K562 (cell line): Measurements from ENCODE around the gene HHATL.

Experiments
- CTCF ChIP-seq, 3 experiments: IDR thresholded peaks in 2 of 3; conservative IDR thresholded peaks in 1 of 3; 2 replicates each; pipeline ENCODE4 v1.5.1; 2011 to 2012; ENCODE audit warnings: low read length in 3 of 3, mild to moderate bottlenecking in 3 of 3, control low read depth in 2 of 3, improper control_type of control experiment in 1 of 3, inconsistent platforms in 1 of 3, low read depth in 1 of 3, mixed read lengths in 1 of 3, moderate library complexity in 1 of 3; ENCODE audit not compliant: insufficient read depth in 2 of 3
- HIVEP1 ChIP-seq: fragments of 250-450 bp; sonication (Bioruptor Pico); IDR thresholded peaks from 2 replicates; pipeline ENCODE4 v1.4.0; 2020; ENCODE audit warnings: mild to moderate bottlenecking
- HNRNPLL ChIP-seq: fragments of 200-400 bp; formaldehyde crosslinking; IDR thresholded peaks from 2 replicates; pipeline ENCODE4 v1.6.1; 2017; ENCODE audit warnings: low read length, low read depth, mild to moderate bottlenecking; ENCODE audit not compliant: poor library complexity, severe bottlenecking
- KLF16 ChIP-seq: IDR thresholded peaks from 2 replicates; pipeline ENCODE4 v1.6.1; 2016; ENCODE audit warnings: antibody characterized with exemption
- MEF2D ChIP-seq: conservative IDR thresholded peaks from 2 replicates; pipeline ENCODE4 v1.6.1; 2016; ENCODE audit warnings: low read depth, missing genetic modification characterization, missing compliant biosample characterization
- PHF21A ChIP-seq: fragments of 450-650 bp; IDR thresholded peaks from 2 replicates; pipeline ENCODE4 v1.6.1; 2017; ENCODE audit warnings: low read depth, borderline replicate concordance
- SREBF1 ChIP-seq: fragments of 150-350 bp; IDR thresholded peaks from 2 replicates; pipeline ENCODE4 v1.6.1; 2014; ENCODE audit warnings: antibody characterized with exemption, low read depth, low read length, borderline replicate concordance
- TCF7L2 ChIP-seq: fragments of 150-350 bp; IDR thresholded peaks from 2 replicates; pipeline ENCODE4 v1.6.1; 2016; ENCODE audit warnings: low read depth, mild to moderate bottlenecking, low read length, moderate library complexity
- ZNF24 ChIP-seq: fragments of 450-650 bp; IDR thresholded peaks from 2 replicates; pipeline ENCODE4 v1.6.1; 2016
- ZNF263 ChIP-seq: sonication (generic); formaldehyde crosslinking; IDR thresholded peaks from 2 replicates; pipeline ENCODE4 v1.8.0; 2022; ENCODE audit warnings: mild to moderate bottlenecking, missing genetic modification reagents, borderline replicate concordance
- ZNF436 ChIP-seq: fragments of 250-450, 450-650 bp; sonication (Bioruptor Pico); formaldehyde crosslinking; IDR thresholded peaks from 2 replicates; pipeline ENCODE4 v1.7.0; 2020; ENCODE audit warnings: mild to moderate bottlenecking

DNA sequence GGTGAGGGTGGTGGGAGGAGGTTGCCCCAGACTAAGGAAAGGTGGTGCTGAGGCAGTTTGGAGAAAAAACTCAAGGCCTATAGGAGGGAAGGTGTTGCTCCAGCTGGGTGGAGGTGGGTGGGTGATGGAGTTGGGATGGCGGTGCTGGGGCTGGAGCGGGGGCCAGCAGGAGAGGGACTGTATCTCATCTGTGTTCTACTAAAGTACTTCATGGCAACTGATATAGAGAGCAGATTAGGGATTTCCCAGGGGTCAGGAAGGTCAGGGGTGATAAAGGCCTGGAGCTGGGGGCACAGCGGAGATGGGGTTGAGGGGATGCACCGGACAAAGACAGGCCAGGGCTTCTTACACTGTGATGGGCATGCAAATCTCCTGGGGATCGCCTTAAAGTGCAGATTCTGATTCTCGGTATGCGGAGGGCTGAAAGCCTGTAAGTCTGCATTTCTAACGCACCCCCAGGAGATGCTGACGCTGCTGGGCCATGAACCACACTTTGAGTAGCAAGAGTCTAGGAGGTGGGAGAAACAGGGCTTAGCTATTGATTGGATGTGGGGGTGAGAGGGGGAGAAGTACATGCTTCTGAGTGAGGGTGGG is 13.1 kb downstream of the HHATL start:
- no peak for TF ChIP-seq MEF2D (tag)
- TF ChIP-seq CTCF (IDR thresholded peaks at IDR 0.05 in 2 of 3, conservative IDR thresholded peaks at IDR 0.05 in 1 of 3; ENCODE audit: insufficient read depth in 2 of 3, low read depth in 1 of 3, low read length in 3 of 3), result no peak
- TF ChIP-seq HNRNPLL, result no peak
- no peak for TF ChIP-seq ZNF436 (CRISPR knock-in tag)
- no peak for TF ChIP-seq HIVEP1 (CRISPR knock-in tag)
- TF ChIP-seq PHF21A, result no peak
- TF ChIP-seq TCF7L2, result no peak
- no peak for TF ChIP-seq ZNF263 (CRISPR knock-in tag)
- no peak for TF ChIP-seq SREBF1
- TF ChIP-seq ZNF24, result no peak
- no peak for TF ChIP-seq KLF16
